ENCODE results near the gene MGME1.

Gene MGME1

GRCh38 chr20:18007534-18008292 is 38.9 kb downstream of the MGME1 start:
- H3K27me3 ChIP-seq (ENCODE audit: insufficient read depth, poor library complexity, severe bottlenecking), result no peaks in the 10 kb centered on the region
- H3K9me3 ChIP-seq (ENCODE audit: severe bottlenecking), result no peaks in the 10 kb centered on the region
- DNase-seq (ENCODE audit: low spot score) (no peak), ATAC-seq (ENCODE audit: low read depth) (no peak)
- no peaks in the 10 kb centered on the region for H3K4me1 ChIP-seq (ENCODE audit: insufficient read depth, poor library complexity, severe bottlenecking)
- H3K4me3 ChIP-seq (ENCODE audit: severe bottlenecking), result no peak overlapping the region
- no peak overlapping the region for H3K27ac ChIP-seq (ENCODE audit: poor library complexity, severe bottlenecking)
- no peaks in the 10 kb centered on the region for H3K36me3 ChIP-seq (ENCODE audit: low read depth)
- TF ChIP-seq CTCF (IDR thresholded peaks at IDR 0.05; ENCODE audit: poor library complexity, severe bottlenecking), result no peak

GRCh38 chr20:18009116-18009515 is 40.3 kb downstream of the MGME1 start:
- Histone ChIP-seq H3K36me3 (ENCODE audit: low read depth) (no peaks in the 10 kb centered on the region), H3K9me3 (ENCODE audit: severe bottlenecking) (no peaks in the 10 kb centered on the region), H3K4me1 (ENCODE audit: insufficient read depth, poor library complexity, severe bottlenecking) (no peaks in the 10 kb centered on the region), H3K27ac (ENCODE audit: poor library complexity, severe bottlenecking) (no peak overlapping the region), H3K4me3 (ENCODE audit: severe bottlenecking) (no peak overlapping the region), H3K27me3 (ENCODE audit: insufficient read depth, poor library complexity, severe bottlenecking) (no peaks in the 10 kb centered on the region)
- no peak for TF ChIP-seq CTCF (IDR thresholded peaks at IDR 0.05; ENCODE audit: poor library complexity, severe bottlenecking)
- DNase-seq (ENCODE audit: low spot score) (no peak), ATAC-seq (ENCODE audit: low read depth) (no peak)

GRCh38 chr20:18011482-18011881 is 42.7 kb downstream of the MGME1 start:
- no peak overlapping the region for H3K4me3 ChIP-seq (ENCODE audit: severe bottlenecking)
- ATAC-seq (ENCODE audit: low read depth) (no peak), DNase-seq (ENCODE audit: low spot score) (no peak)
- H3K4me1 ChIP-seq (ENCODE audit: insufficient read depth, poor library complexity, severe bottlenecking), result no peaks in the 10 kb centered on the region
- H3K27ac ChIP-seq (ENCODE audit: poor library complexity, severe bottlenecking), result no peak overlapping the region
- TF ChIP-seq CTCF (IDR thresholded peaks at IDR 0.05; ENCODE audit: poor library complexity, severe bottlenecking), result no peak
- no peaks in the 10 kb centered on the region for H3K36me3 ChIP-seq (ENCODE audit: low read depth)
- H3K27me3 ChIP-seq (ENCODE audit: insufficient read depth, poor library complexity, severe bottlenecking), result no peaks in the 10 kb centered on the region
- H3K9me3 ChIP-seq (ENCODE audit: severe bottlenecking), result no peaks in the 10 kb centered on the region

- no peak for TF ChIP-seq CTCF (IDR thresholded peaks at IDR 0.05; ENCODE audit: poor library complexity, severe bottlenecking)
- no peaks in the 10 kb centered on the region for H3K9me3 ChIP-seq (ENCODE audit: severe bottlenecking)
- H3K4me3 ChIP-seq (ENCODE audit: severe bottlenecking), result no peak overlapping the region
- DNase-seq (ENCODE audit: low spot score) (no peak), ATAC-seq (ENCODE audit: low read depth) (no peak)
- no peaks in the 10 kb centered on the region for H3K4me1 ChIP-seq (ENCODE audit: insufficient read depth, poor library complexity, severe bottlenecking)
- no peaks in the 10 kb centered on the region for H3K27me3 ChIP-seq (ENCODE audit: insufficient read depth, poor library complexity, severe bottlenecking)
- H3K36me3 ChIP-seq (ENCODE audit: low read depth), result no peaks in the 10 kb centered on the region
- no peak overlapping the region for H3K27ac ChIP-seq (ENCODE audit: poor library complexity, severe bottlenecking)
These were observed 43.3 kb downstream of the MGME1 start for GRCh38 chr20:18011951-18012645.

- DNase-seq (ENCODE audit: low spot score) (no peak), ATAC-seq (ENCODE audit: low read depth) (no peak)
- Histone ChIP-seq H3K27me3 (ENCODE audit: insufficient read depth, poor library complexity, severe bottlenecking) (no peaks in the 10 kb centered on the region), H3K27ac (ENCODE audit: poor library complexity, severe bottlenecking) (no peak overlapping the region), H3K9me3 (ENCODE audit: severe bottlenecking) (no peaks in the 10 kb centered on the region), H3K4me1 (ENCODE audit: insufficient read depth, poor library complexity, severe bottlenecking) (no peaks in the 10 kb centered on the region), H3K36me3 (ENCODE audit: low read depth) (no peaks in the 10 kb centered on the region), H3K4me3 (ENCODE audit: severe bottlenecking) (no peak overlapping the region)
- no peak for TF ChIP-seq CTCF (IDR thresholded peaks at IDR 0.05; ENCODE audit: poor library complexity, severe bottlenecking)
These were observed 44.1 kb downstream of the MGME1 start for GRCh38 chr20:18012901-18013300.

All from RWPE2 (cell line).